GM23338 (cell line): ENCODE results near the gene COPZ2.

Source experiments
- CTCF ChIP-seq, 2 experiments: fragments of 200-600 bp in 1 of 2; sonication (generic) in 1 of 2; conservative IDR thresholded peaks; 2 replicates each; pipeline versions ENCODE4 v1.5.1 to v1.6.1; 2016 to 2017; ENCODE audit warnings: antibody characterized with exemption in 2 of 2, low read depth in 2 of 2, mild to moderate bottlenecking in 2 of 2, moderate library complexity in 1 of 2
- EZH2 ChIP-seq: fragments of 200-600 bp; sonication (generic); IDR thresholded peaks from one replicate; pipeline ENCODE4 v1.8.0; 2017; ENCODE audit warnings: antibody characterized with exemption, mild to moderate bottlenecking, low read depth; ENCODE audit not compliant: unreplicated experiment
- NANOG ChIP-seq: IDR thresholded peaks from 2 replicates; pipeline ENCODE4 v1.6.1; 2016; ENCODE audit warnings: antibody characterized with exemption, borderline replicate concordance

DNA sequence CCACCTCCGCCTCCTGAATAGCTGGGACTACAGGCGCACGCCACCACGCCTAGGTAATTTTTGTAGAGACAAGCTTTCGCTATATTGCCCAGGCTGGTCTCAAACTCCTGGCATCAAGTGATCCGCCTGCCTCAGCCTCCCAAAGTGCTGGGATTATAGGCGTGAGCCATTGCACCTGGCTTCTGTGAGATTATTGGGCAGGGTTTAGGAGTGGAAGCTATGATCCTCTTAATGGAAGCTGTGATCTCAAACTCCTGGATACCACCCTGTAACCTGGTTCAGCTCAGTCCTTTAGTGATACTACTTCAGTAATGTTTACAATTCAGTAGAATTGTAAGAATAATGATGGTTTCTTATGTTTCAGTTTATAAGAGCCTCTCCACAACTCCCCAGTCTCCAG lies 24.7 kb upstream of the COPZ2 start:
- TF ChIP-seq EZH2 = no peak
- TF ChIP-seq CTCF (conservative IDR thresholded peaks at IDR 0.05; ENCODE audit: low read depth in 2 of 2) = no peak
- TF ChIP-seq NANOG = no peak
